MM.1S (cell line): ENCODE data around the gene VAMP2.
A peak's percentile ranks its signal among the peaks of the same experiment; 100 is the strongest.

ENCODE experiments used
- DNase-seq: peaks from one replicate; pipeline ENCODE4 v3.0.0-alpha.2; 2015
- H2AFZ ChIP-seq: fragments of 300-600 bp; sonication (generic); 2 replicates; pipeline ENCODE4 v1.6.0; 2016; ENCODE audit warnings: antibody characterized with exemption, low read length
- H3F3A ChIP-seq: fragments of 300-600 bp; sonication (generic); 2 replicates; pipeline ENCODE4 v1.6.1; 2016; ENCODE audit warnings: mild to moderate bottlenecking, antibody characterized with exemption, low read length, moderate library complexity, mixed read lengths; ENCODE audit not compliant: insufficient read depth
- H3K27ac ChIP-seq: fragments of 300-600 bp; sonication (generic); 2 replicates; pipeline ENCODE4 v1.5.1; 2016; ENCODE audit warnings: mild to moderate bottlenecking, low read length
- H3K27me3 ChIP-seq: fragments of 300-600 bp; sonication (generic); replicated peaks from 2 replicates; pipeline ENCODE4 v1.6.0; 2016; ENCODE audit warnings: low read length; ENCODE audit not compliant: insufficient read depth
- H3K36me3 ChIP-seq: fragments of 300-600 bp; sonication (generic); replicated peaks from 2 replicates; pipeline ENCODE4 v1.6.1; 2016; ENCODE audit warnings: mild to moderate bottlenecking, low read length, mixed read lengths; ENCODE audit not compliant: insufficient read depth
- H3K4me1 ChIP-seq: fragments of 300-600 bp; sonication (generic); 2 replicates; pipeline ENCODE4 v1.6.1; 2016; ENCODE audit warnings: low read length, mixed read lengths
- H3K4me2 ChIP-seq: fragments of 300-600 bp; sonication (generic); 2 replicates; pipeline ENCODE4 v1.6.0; 2016; ENCODE audit warnings: low read depth, low read length
- H3K4me3 ChIP-seq: fragments of 300-600 bp; sonication (generic); 2 replicates; pipeline ENCODE4 v1.5.1; 2016; ENCODE audit warnings: low read length, mixed read lengths
- H3K79me2 ChIP-seq: fragments of 300-600 bp; sonication (generic); 2 replicates; pipeline ENCODE4 v1.6.1; 2016; ENCODE audit warnings: mixed run types, low read length, mixed read lengths
- H3K9ac ChIP-seq: fragments of 300-600 bp; sonication (generic); 2 replicates; pipeline ENCODE4 v1.6.1; 2016; ENCODE audit warnings: low read length, mixed read lengths
- H3K9me2 ChIP-seq: fragments of 300-600 bp; sonication (generic); replicated peaks from 2 replicates; pipeline ENCODE4 v1.6.1; 2016; ENCODE audit warnings: mild to moderate bottlenecking, low read length, mixed read lengths; ENCODE audit not compliant: insufficient read depth
- H3K9me3 ChIP-seq: fragments of 300-600 bp; sonication (generic); replicated peaks from 2 replicates; pipeline ENCODE4 v1.6.1; 2016; ENCODE audit warnings: mild to moderate bottlenecking, low read length, mixed read lengths; ENCODE audit not compliant: insufficient read depth
- H4K20me1 ChIP-seq: fragments of 300-600 bp; sonication (generic); 2 replicates; pipeline ENCODE4 v1.6.1; 2016; ENCODE audit warnings: mild to moderate bottlenecking, low read length, moderate library complexity, mixed read lengths; ENCODE audit not compliant: insufficient read depth
- CTCF ChIP-seq: fragments of 300-600 bp; sonication (generic); IDR thresholded peaks from 2 replicates; pipeline ENCODE4 v1.5.1; 2016; ENCODE audit warnings: antibody characterized with exemption, low read length, mixed read lengths
- EZH2 ChIP-seq: fragments of 300-600 bp; sonication (generic); optimal IDR thresholded peaks from 2 replicates; pipeline ENCODE3; 2017; ENCODE audit warnings: low read depth, mild to moderate bottlenecking, antibody characterized with exemption, low read length, mixed read lengths
- EZH2phosphoT487 ChIP-seq: fragments of 300-600 bp; sonication (generic); IDR thresholded peaks from 2 replicates; pipeline ENCODE4 v1.6.1; 2018; ENCODE audit warnings: antibody characterized with exemption, low read length

Gene VAMP2

GRCh38 chr17:8120520-8121406, 42.0 kb downstream of the VAMP2 start:
- H3K4me2 ChIP-seq, result peak overlapping the region; percentile 100
- no peaks in the 10 kb centered on the region for H3K9me3 ChIP-seq
- TF ChIP-seq CTCF, result peak; percentile 44
- TF ChIP-seq EZH2, result no peak
- H3F3A ChIP-seq, result peaks cover 44% of the 10 kb centered on the region
- peak overlapping the region; percentile 63; the same call in 1 of the 2 replicates for H3K27ac ChIP-seq
- no peaks in the 10 kb centered on the region for H3K36me3 ChIP-seq
- no peaks in the 10 kb centered on the region; the same call in 1 of the 2 replicates for H4K20me1 ChIP-seq
- peaks cover 19% of the 10 kb centered on the region for H3K4me1 ChIP-seq
- no peaks in the 10 kb centered on the region for H3K79me2 ChIP-seq
- peak overlapping the region; percentile 84 for H3K4me3 ChIP-seq
- peaks cover 46% of the 10 kb centered on the region for H3K27me3 ChIP-seq
- H2AFZ ChIP-seq, result peak overlapping the region; percentile 9; the same call in 1 of the 2 replicates
- H3K9ac ChIP-seq, result peak overlapping the region; percentile 43; the same call in 1 of the 2 replicates
- no peaks in the 10 kb centered on the region for H3K9me2 ChIP-seq
- peak; percentile 89 for DNase-seq

DNA sequence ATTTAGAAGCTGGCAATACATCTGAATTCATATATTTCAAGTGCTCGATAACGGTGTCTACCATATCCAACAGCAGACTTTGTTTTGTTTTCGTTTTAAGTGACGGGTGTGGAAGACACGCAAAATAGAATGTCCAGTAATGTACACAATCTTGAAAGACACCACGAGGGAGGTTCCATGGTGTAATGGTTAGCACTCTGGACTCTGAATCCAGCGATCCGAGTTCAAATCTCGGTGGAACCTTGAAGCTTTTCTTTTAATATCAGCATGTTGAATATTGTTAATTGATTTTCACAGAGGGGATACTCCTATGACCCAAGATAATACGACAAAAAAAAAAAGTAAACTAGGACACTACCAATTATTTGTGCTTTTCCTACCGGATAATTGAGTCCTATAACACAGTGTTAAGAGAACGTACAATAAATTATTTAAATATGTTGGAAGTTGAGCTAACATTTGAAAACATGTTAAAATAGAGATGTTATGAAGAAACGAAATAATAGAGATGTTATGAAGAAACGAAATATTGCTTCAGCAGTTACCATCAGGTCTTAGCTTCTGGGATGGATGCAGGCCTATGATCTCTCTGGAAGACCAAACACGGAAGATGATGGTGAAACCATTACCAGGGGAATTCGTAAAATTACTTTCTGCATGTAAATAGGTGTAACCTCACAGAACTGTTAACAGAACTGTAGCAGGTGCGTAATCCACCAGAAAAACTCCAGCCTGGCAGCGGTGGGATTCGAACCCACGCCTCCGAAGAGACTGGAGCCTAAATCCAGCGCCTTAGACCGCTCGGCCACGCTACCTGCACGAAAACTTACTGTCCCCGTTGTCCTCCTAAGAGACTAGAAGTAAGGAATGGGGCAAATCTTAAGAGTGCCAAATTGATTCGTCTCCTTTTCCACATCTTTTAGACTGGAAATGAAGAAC, 42.9 kb downstream of the VAMP2 start:
- no peaks in the 10 kb centered on the region for H3K79me2 ChIP-seq
- peak; percentile 94 for DNase-seq
- H3F3A ChIP-seq, result peaks cover 43% of the 10 kb centered on the region
- H3K36me3 ChIP-seq, result no peaks in the 10 kb centered on the region
- peak overlapping the region; percentile 85 for H3K4me3 ChIP-seq
- H3K9me3 ChIP-seq, result no peaks in the 10 kb centered on the region
- H3K9me2 ChIP-seq, result no peaks in the 10 kb centered on the region
- H3K4me1 ChIP-seq, result peaks cover 14% of the 10 kb centered on the region
- TF ChIP-seq EZH2phosphoT487 (no peak), EZH2 (no peak), CTCF (no peak)
- H3K27ac ChIP-seq, result peak overlapping the region; percentile 63; the same call in 1 of the 2 replicates
- no peaks in the 10 kb centered on the region; the same call in 1 of the 2 replicates for H4K20me1 ChIP-seq
- H3K4me2 ChIP-seq, result peak overlapping the region; percentile 100
- peak overlapping the region; percentile 43; the same call in 1 of the 2 replicates for H3K9ac ChIP-seq
- H2AFZ ChIP-seq, result no peak overlapping the region
- peaks cover 50% of the 10 kb centered on the region for H3K27me3 ChIP-seq

GRCh38 chr17:8118769-8119580, 43.8 kb downstream of the VAMP2 start:
- Histone ChIP-seq H3K4me1 (0 out of 2 replicates have a peak, but pooled peaks cover 5% of the 10 kb centered on the region), H3K9ac (peak overlapping the region; percentile 51; the same call in 1 of the 2 replicates), H3K4me3 (peak overlapping the region; percentile 85), H3K27me3 (peaks cover 50% of the 10 kb centered on the region), H3K27ac (peak overlapping the region; percentile 63; the same call in 1 of the 2 replicates), H4K20me1 (no peaks in the 10 kb centered on the region; the same call in 1 of the 2 replicates), H3K9me3 (no peaks in the 10 kb centered on the region), H3K9me2 (no peaks in the 10 kb centered on the region), H2AFZ (peak overlapping the region; percentile 85), H3K4me2 (peak overlapping the region; percentile 99), H3K79me2 (no peaks in the 10 kb centered on the region), H3K36me3 (no peaks in the 10 kb centered on the region), H3F3A (peaks cover 37% of the 10 kb centered on the region)
- TF ChIP-seq EZH2phosphoT487 (no peak), EZH2 (no peak), CTCF (peak; percentile 88)
- DNase-seq, result peak; percentile 85
